HepG2 (cell line): ENCODE results near the gene LMAN2. TPM values are rescaled to one million over a fixed set of nuclear protein-coding genes. Genes with fewer than 3 reads are reported as not detected.
A peak's percentile ranks its signal among the peaks of the same experiment; 100 is the strongest.

Experiments used
- ATF6 ChIP-seq: sonication (generic); formaldehyde crosslinking; conservative IDR thresholded peaks from 2 replicates; pipeline ENCODE4 v1.4.0; 2020; ENCODE audit warnings: missing genetic modification reagents
- GRHL1 ChIP-seq: sonication (generic); formaldehyde crosslinking; conservative IDR thresholded peaks from 2 replicates; pipeline ENCODE4 v1.8.0; 2022; ENCODE audit warnings: missing genetic modification reagents
- GTF2F1 ChIP-seq: fragments of 150-350 bp; IDR thresholded peaks from 2 replicates; pipeline ENCODE4 v1.6.1; 2014; ENCODE audit warnings: low read length
- HMG20B ChIP-seq: conservative IDR thresholded peaks from 2 replicates; pipeline ENCODE4 v1.6.1; 2016; ENCODE audit warnings: missing genetic modification reagents, missing compliant biosample characterization
- HNRNPUL1 ChIP-seq: fragments of 200-400 bp; formaldehyde crosslinking; IDR thresholded peaks from 2 replicates; pipeline ENCODE4 v1.6.1; 2017; ENCODE audit warnings: low read depth, mild to moderate bottlenecking, low read length, moderate library complexity
- KAT2B ChIP-seq: fragments of 150-350 bp; IDR thresholded peaks from 2 replicates; pipeline ENCODE4 v1.6.1; 2014; ENCODE audit warnings: low read depth, low read length, borderline replicate concordance
- RXRB ChIP-seq: IDR thresholded peaks from 2 replicates; pipeline ENCODE4 v1.6.1; 2016; ENCODE audit warnings: borderline replicate concordance, missing genetic modification reagents, missing compliant biosample characterization
- SRSF9 ChIP-seq: fragments of 200-400 bp; formaldehyde crosslinking; IDR thresholded peaks from 2 replicates; pipeline ENCODE4 v1.6.1; 2018; ENCODE audit warnings: borderline replicate concordance, mild to moderate bottlenecking, low read depth, low read length; ENCODE audit not compliant: insufficient read depth, poor library complexity, severe bottlenecking
- TOE1 ChIP-seq: sonication (generic); formaldehyde crosslinking; IDR thresholded peaks from 2 replicates; pipeline ENCODE4 v1.4.0; 2020; ENCODE audit warnings: mild to moderate bottlenecking, missing genetic modification reagents
- XBP1 ChIP-seq: sonication (generic); formaldehyde crosslinking; IDR thresholded peaks from 2 replicates; pipeline ENCODE4 v1.5.0; 2020; ENCODE audit warnings: missing genetic modification reagents
- ZIK1 ChIP-seq: sonication (generic); formaldehyde crosslinking; IDR thresholded peaks from 2 replicates; pipeline ENCODE4 v1.5.0; 2020; ENCODE audit warnings: mild to moderate bottlenecking, low read depth, missing genetic modification reagents, borderline replicate concordance
- ZNF224 ChIP-seq: sonication (generic); formaldehyde crosslinking; IDR thresholded peaks from 2 replicates; pipeline ENCODE4 v1.5.0; 2020; ENCODE audit warnings: mild to moderate bottlenecking, missing genetic modification reagents
- ZNF274 ChIP-seq: sonication (generic); formaldehyde crosslinking; IDR thresholded peaks from 2 replicates; pipeline ENCODE4 v1.5.1; 2020; ENCODE audit warnings: mild to moderate bottlenecking, missing genetic modification reagents
- ZNF441 ChIP-seq: sonication (generic); formaldehyde crosslinking; IDR thresholded peaks from 2 replicates; pipeline ENCODE4 v1.7.0; 2021; ENCODE audit warnings: missing genetic modification reagents, borderline replicate concordance
- ZNF709 ChIP-seq: sonication (generic); formaldehyde crosslinking; IDR thresholded peaks from 2 replicates; pipeline ENCODE4 v1.5.0; 2020; ENCODE audit warnings: mild to moderate bottlenecking, missing genetic modification reagents
- ZNF768 ChIP-seq: sonication (generic); formaldehyde crosslinking; IDR thresholded peaks from 2 replicates; pipeline ENCODE4 v1.4.0; 2020; ENCODE audit warnings: missing genetic modification reagents
- ZNF878 ChIP-seq: sonication (generic); formaldehyde crosslinking; IDR thresholded peaks from 2 replicates; pipeline ENCODE4 v1.8.1; 2023; ENCODE audit warnings: mild to moderate bottlenecking, missing genetic modification reagents, moderate library complexity
- polyA plus RNA-seq, 8 experiments: library from polyadenylated mRNA; depleted of rRNA in 3 of 8; stranded (reverse) in 7 of 8; unstranded in 1 of 8; fragments of >200 nt; fragmentation: Illumina TruSeq in 4 of 8; extraction: Trizol in 4 of 8; gene quantifications; 2 replicates each; pipeline versions ENCODE4 v1.2.1 to v1.2.3, GENCODE V29; 2011 to 2016; ENCODE audit warnings: low read depth in 4 of 8, missing spikeins in 1 of 8, mixed read lengths in 1 of 8; ENCODE audit not compliant: insufficient read depth in 1 of 8
- total RNA-seq, 5 experiments: library from RNA; depleted of rRNA; stranded (reverse); fragments of >200 nt; fragmentation: Illumina TruSeq; extraction: Trizol; gene quantifications; 2 replicates each; pipeline ENCODE4 v1.2.3, GENCODE V29; 2016; ENCODE audit warnings: low read depth in 1 of 5
- TF ChIP-seq, protein P1 (sequence below): IDR thresholded peaks from 2 replicates; pipeline ENCODE4 v1.4.0; 2020; ENCODE audit warnings: mild to moderate bottlenecking, missing genetic modification reagents

Gene LMAN2
- total and polyA plus RNA-seq, 2 of the 13 experiments (the other 11 are each of a cell fraction or from before 2014, with no cell fraction given) = 191 to 197 TPM

DNA sequence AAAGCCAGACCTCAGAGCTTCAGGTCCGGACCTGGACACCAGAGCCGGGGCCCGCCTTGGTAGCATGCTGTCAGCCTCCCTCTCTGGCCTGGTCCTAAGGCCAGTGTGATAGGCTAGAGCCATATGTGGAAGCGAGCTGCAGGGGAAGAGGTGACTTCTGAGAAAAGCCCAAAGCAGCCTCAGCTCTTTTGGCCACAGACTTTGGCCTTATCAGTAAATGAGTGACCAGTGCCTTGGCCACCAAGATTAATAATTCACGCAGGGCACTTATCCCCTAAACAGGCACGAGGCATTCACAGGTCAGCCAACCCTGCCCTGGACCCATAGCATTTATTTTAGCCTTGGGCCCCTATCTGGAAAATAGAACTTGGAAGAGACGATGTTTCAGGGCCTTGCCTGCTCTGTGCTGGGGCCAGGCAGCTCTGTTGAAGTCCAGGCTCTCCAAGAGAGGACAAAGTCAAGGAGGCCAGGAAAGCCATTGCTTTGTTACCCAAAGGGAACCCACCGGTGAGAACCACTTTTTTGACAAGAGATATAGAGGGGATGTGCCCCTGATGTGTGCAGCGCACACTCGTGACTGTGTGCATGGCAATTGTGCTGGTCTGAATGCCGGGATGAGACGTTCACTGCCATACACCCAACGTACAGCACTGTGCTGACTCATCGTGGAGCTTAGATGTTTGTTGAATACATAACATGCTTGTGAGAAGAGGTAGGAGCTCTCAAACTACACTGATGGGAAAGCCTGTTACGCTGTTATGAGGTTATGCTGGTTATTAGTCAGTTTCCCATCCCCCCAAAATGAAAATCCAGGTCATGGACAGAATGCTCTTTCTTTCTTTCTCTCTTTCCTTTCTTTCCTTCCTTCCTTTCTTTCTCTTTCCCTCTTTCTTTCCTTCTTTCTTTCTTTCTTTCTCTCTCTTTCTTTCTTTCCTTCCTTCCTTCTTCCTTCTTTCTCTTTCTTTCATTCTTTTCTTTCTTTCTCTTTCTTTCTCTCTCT, 27.7 kb upstream of the LMAN2 start (continued):
- no peak for TF ChIP-seq ZNF709 (CRISPR knock-in tag)
- TF ChIP-seq HMG20B (CRISPR knock-in tag) = peak; percentile 10; the same call in 1 of the 2 replicates
- TF ChIP-seq ZNF878 (CRISPR knock-in tag) = peak; percentile 83; the same call in 1 of the 2 replicates
- TF ChIP-seq ATF6 (CRISPR knock-in tag) = no peak
- TF ChIP-seq XBP1 (CRISPR knock-in tag) = 0 out of 2 replicates have a peak, but pooled peaks have one; percentile 31
- TF ChIP-seq GTF2F1 = peak; percentile 40; the same call in 1 of the 2 replicates
- peak; percentile 87; the same call in 1 of the 2 replicates for TF ChIP-seq ZNF224 (CRISPR knock-in tag)
- TF ChIP-seq SRSF9 = no peak
- TF ChIP-seq RXRB (CRISPR knock-in tag) = peak; percentile 76
- TF ChIP-seq HNRNPUL1 = no peak
- no peak for TF ChIP-seq GRHL1
- no peak for TF ChIP-seq ZNF768 (CRISPR knock-in tag)
- TF ChIP-seq TOE1 (CRISPR knock-in tag) = peak; percentile 74; the same call in 1 of the 2 replicates
- TF ChIP-seq, protein P1, sequence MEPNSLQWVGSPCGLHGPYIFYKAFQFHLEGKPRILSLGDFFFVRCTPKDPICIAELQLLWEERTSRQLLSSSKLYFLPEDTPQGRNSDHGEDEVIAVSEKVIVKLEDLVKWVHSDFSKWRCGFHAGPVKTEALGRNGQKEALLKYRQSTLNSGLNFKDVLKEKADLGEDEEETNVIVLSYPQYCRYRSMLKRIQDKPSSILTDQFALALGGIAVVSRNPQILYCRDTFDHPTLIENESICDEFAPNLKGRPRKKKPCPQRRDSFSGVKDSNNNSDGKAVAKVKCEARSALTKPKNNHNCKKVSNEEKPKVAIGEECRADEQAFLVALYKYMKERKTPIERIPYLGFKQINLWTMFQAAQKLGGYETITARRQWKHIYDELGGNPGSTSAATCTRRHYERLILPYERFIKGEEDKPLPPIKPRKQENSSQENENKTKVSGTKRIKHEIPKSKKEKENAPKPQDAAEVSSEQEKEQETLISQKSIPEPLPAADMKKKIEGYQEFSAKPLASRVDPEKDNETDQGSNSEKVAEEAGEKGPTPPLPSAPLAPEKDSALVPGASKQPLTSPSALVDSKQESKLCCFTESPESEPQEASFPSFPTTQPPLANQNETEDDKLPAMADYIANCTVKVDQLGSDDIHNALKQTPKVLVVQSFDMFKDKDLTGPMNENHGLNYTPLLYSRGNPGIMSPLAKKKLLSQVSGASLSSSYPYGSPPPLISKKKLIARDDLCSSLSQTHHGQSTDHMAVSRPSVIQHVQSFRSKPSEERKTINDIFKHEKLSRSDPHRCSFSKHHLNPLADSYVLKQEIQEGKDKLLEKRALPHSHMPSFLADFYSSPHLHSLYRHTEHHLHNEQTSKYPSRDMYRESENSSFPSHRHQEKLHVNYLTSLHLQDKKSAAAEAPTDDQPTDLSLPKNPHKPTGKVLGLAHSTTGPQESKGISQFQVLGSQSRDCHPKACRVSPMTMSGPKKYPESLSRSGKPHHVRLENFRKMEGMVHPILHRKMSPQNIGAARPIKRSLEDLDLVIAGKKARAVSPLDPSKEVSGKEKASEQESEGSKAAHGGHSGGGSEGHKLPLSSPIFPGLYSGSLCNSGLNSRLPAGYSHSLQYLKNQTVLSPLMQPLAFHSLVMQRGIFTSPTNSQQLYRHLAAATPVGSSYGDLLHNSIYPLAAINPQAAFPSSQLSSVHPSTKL (CRISPR knock-in tag) = peak; percentile 1
- no peak for TF ChIP-seq ZIK1 (CRISPR knock-in tag)
- peak; percentile 63; the same call in 1 of the 2 replicates for TF ChIP-seq ZNF274 (CRISPR knock-in tag)
- TF ChIP-seq KAT2B = no peak
- no peak; the same call in 1 of the 2 replicates for TF ChIP-seq ZNF441 (CRISPR knock-in tag)
